ENCODE measurements around the gene MYBPC2. TPM values are rescaled to one million over a fixed set of nuclear protein-coding genes. Genes with fewer than 3 reads are reported as not detected.
A peak's percentile ranks its signal among the peaks of the same experiment; 100 is the strongest.

MYBPC2 gene
- total RNA-seq, 2 experiments from 2014 or later = 0.14 TPM; not detected in 1

- H3K9me3 Mint-ChIP-seq = no peaks in the 10 kb centered on the region
- H3K4me1 Mint-ChIP-seq = peaks cover 15% of the 10 kb centered on the region
- H3K36me3 Mint-ChIP-seq = peaks cover 11% of the 10 kb centered on the region
- H3K27me3 Mint-ChIP-seq = peaks cover 2% of the 10 kb centered on the region
- POLR2A ChIA-PET = interaction anchor here (0.5 to 2.0 kb wide), 4 partner anchors 33 to 284 kb away, joined by 3 to 6 read pairs (median 4); partner anchors contain the start of gene JOSD2
- H3K4me3 Mint-ChIP-seq = peak overlapping the region; percentile 99
- peak overlapping the region; percentile 94 for H3K27ac Mint-ChIP-seq
- ATAC-seq (ENCODE audit: low read depth) (no peak), DNase-seq (no peak)
Measured at GRCh38 chr19:50477751-50478515, 45.2 kb downstream of the MYBPC2 start.

DNA sequence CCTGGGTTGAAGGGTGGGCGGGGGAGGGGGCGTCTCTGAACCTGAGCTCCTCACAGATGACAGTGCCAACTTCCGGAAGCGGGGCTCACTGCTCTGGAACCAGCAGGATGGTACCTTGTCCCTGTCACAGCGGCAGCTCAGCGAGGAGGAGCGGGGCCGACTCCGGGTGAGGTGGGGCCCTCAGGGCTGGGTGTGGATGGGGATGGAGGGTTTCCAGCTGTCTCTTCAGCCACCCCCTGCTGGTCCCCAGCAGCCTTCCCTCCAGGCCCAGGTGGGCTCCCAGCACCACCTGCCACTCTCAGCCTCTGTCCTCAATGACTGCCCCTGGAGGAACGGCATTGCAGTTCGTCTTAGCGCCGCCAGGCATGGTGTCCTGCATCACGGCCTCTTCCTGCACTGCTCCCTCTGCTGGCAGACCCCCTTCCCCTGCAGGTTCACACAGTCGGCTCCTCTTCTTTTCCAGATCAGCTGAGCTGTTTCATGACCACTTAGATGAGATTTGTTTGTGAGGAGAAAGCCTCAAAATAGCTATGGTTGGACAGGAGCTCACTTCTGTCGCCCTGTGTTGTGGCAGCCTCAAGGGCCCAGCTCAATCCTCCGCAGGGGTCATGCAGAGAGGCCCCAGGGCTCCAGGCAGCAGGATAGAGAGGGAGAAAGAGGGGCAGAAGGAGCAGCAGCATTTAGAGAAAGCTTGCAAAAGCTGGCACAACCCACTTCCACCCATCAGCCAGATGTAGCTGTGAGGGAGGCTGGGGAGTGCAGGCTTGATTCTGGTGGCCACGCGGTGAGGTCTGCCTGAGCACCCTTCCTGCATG is 46.4 kb downstream of the MYBPC2 start:
- POLR2A ChIA-PET = interaction anchor here (0.6 to 2.0 kb wide), 3 partner anchors 32 to 965 kb away, joined by 5 to 7 read pairs (median 6); partner anchors contain the start of gene JOSD2
- no peak overlapping the region for H3K4me3 Mint-ChIP-seq
- H3K27me3 Mint-ChIP-seq = no peaks in the 10 kb centered on the region
- H3K9me3 Mint-ChIP-seq = no peaks in the 10 kb centered on the region
- DNase-seq (no peak), ATAC-seq (ENCODE audit: low read depth) (no peak)
- peaks cover 16% of the 10 kb centered on the region for H3K36me3 Mint-ChIP-seq
- H3K4me1 Mint-ChIP-seq = peaks cover 15% of the 10 kb centered on the region
- H3K27ac Mint-ChIP-seq = no peak overlapping the region

DNA sequence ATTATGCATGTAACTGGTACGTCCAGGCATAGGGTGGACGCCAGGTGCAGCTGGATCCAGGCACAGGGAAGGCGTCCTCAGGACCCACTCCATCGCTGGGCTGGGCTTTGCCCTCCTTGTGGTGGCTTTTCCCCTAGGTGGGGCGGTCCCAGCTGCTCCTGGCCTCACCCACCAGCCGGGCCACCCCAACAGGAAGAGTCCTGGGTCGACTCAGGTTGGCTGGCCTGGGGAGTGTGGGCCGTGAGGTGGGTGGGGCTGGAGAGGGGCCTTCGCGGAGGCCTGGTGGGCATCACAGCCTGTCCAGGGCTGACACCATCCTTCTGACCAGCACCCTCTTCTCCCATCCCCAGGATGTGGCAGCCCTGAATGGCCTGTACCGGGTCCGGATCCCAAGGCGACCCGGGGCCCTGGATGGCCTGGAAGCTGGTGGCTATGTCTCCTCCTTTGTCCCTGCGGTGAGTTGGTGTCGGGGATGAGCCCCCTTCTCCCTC is 47.1 kb downstream of the MYBPC2 start:
- Mint-ChIP-seq H3K27ac (no peak overlapping the region), H3K36me3 (peaks cover 18% of the 10 kb centered on the region), H3K9me3 (no peaks in the 10 kb centered on the region), H3K27me3 (no peaks in the 10 kb centered on the region), H3K4me3 (no peak overlapping the region), H3K4me1 (peaks cover 15% of the 10 kb centered on the region)
- no peak for DNase-seq
- ATAC-seq (ENCODE audit: low read depth) = no peak
- POLR2A ChIA-PET = interaction anchor here (1.7 to 2.0 kb wide), 2 partner anchors 31 to 122 kb away, joined by 5 to 6 read pairs; partner anchors contain the start of gene JOSD2

- H3K27ac Mint-ChIP-seq = no peak overlapping the region
- H3K36me3 Mint-ChIP-seq = peaks cover 24% of the 10 kb centered on the region
- POLR2A ChIA-PET = no interaction called here
Measured at GRCh38 chr19:50480281-50481111, 47.8 kb downstream of the MYBPC2 start.

GRCh38 chr19:50481351-50482149 is 48.9 kb downstream of the MYBPC2 start:
- ATAC-seq (ENCODE audit: low read depth) (no peak), DNase-seq (no peak)
- H3K27me3 Mint-ChIP-seq = no peaks in the 10 kb centered on the region
- peaks cover 30% of the 10 kb centered on the region for H3K36me3 Mint-ChIP-seq
- H3K27ac Mint-ChIP-seq = no peak overlapping the region
- POLR2A ChIA-PET = no interaction called here
- peaks cover 10% of the 10 kb centered on the region for H3K4me1 Mint-ChIP-seq
- no peaks in the 10 kb centered on the region for H3K9me3 Mint-ChIP-seq
- H3K4me3 Mint-ChIP-seq = no peak overlapping the region

More at GRCh38 chr19:50480281-50481111, 47.8 kb downstream of the MYBPC2 start:
- Mint-ChIP-seq H3K4me1 (peaks cover 12% of the 10 kb centered on the region), H3K9me3 (no peaks in the 10 kb centered on the region), H3K27me3 (no peaks in the 10 kb centered on the region), H3K4me3 (no peak overlapping the region)
- ATAC-seq (ENCODE audit: low read depth) (no peak), DNase-seq (no peak)

DNA sequence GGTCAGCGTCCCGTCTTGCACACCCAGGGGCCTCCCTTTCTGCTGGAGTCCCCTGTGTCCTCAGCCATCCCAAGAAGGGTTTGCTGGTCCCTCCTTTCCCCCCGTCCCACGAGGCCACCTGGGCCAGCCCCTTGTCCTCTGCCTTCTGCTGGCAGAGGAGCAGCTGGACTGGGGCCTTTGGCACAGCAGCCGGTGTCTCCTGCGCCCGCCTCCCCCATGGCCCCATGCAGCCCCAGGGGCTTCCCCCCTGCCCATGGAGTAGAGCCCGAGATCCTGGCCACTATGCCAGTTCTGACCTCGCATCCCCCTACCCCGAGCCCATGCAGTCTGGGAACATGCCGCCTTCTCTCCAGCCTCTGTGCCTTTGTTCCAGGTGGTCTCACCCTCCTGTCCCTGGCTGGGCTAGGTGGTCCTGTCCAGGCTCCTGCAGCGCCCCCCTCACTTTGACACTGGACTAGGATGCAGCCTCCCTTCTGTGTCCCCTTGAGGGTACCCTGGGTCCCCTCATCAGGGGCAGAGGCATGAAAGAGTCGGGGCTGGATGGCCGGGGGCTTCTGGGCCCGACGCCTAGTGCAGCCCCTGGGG is 49.7 kb downstream of the MYBPC2 start:
- H3K27me3 Mint-ChIP-seq = no peaks in the 10 kb centered on the region
- no peak overlapping the region for H3K27ac Mint-ChIP-seq
- peaks cover 32% of the 10 kb centered on the region for H3K36me3 Mint-ChIP-seq
- POLR2A ChIA-PET = no interaction called here
- ATAC-seq (ENCODE audit: low read depth) (no peak), DNase-seq (no peak)
- H3K4me1 Mint-ChIP-seq = peaks cover 6% of the 10 kb centered on the region
- H3K4me3 Mint-ChIP-seq = no peak overlapping the region
- H3K9me3 Mint-ChIP-seq = no peaks in the 10 kb centered on the region

- Mint-ChIP-seq H3K27ac (no peak overlapping the region), H3K9me3 (no peaks in the 10 kb centered on the region), H3K4me1 (peaks cover 4% of the 10 kb centered on the region), H3K4me3 (no peak overlapping the region), H3K36me3 (peaks cover 29% of the 10 kb centered on the region), H3K27me3 (no peaks in the 10 kb centered on the region)
- ATAC-seq (ENCODE audit: low read depth) (no peak), DNase-seq (no peak)
- POLR2A ChIA-PET = no interaction called here
Measured at GRCh38 chr19:50482916-50483315, 50.2 kb downstream of the MYBPC2 start.

- H3K9me3 Mint-ChIP-seq = no peaks in the 10 kb centered on the region
- no peaks in the 10 kb centered on the region for H3K27me3 Mint-ChIP-seq
- peaks cover 24% of the 10 kb centered on the region for H3K36me3 Mint-ChIP-seq
- H3K4me3 Mint-ChIP-seq = no peak overlapping the region
- no peak for DNase-seq
- H3K27ac Mint-ChIP-seq = peak overlapping the region; percentile 36
- no peak for ATAC-seq (ENCODE audit: low read depth)
- peaks cover 5% of the 10 kb centered on the region for H3K4me1 Mint-ChIP-seq
- POLR2A ChIA-PET = interaction anchor here (0.6 kb wide), 1 partner anchor 87 kb away, joined by 3 read pairs; no protein-coding TSS in a partner anchor
Measured at GRCh38 chr19:50485284-50485955, 52.7 kb downstream of the MYBPC2 start.

GRCh38 chr19:50486823-50487515 is 54.3 kb downstream of the MYBPC2 start:
- Mint-ChIP-seq H3K9me3 (no peaks in the 10 kb centered on the region), H3K4me3 (no peak overlapping the region), H3K4me1 (peaks cover 13% of the 10 kb centered on the region), H3K36me3 (peaks cover 24% of the 10 kb centered on the region), H3K27ac (no peak overlapping the region), H3K27me3 (peaks cover 5% of the 10 kb centered on the region)
- ATAC-seq (ENCODE audit: low read depth) = no peak
- no peak for DNase-seq
- POLR2A ChIA-PET = no interaction called here

DNA sequence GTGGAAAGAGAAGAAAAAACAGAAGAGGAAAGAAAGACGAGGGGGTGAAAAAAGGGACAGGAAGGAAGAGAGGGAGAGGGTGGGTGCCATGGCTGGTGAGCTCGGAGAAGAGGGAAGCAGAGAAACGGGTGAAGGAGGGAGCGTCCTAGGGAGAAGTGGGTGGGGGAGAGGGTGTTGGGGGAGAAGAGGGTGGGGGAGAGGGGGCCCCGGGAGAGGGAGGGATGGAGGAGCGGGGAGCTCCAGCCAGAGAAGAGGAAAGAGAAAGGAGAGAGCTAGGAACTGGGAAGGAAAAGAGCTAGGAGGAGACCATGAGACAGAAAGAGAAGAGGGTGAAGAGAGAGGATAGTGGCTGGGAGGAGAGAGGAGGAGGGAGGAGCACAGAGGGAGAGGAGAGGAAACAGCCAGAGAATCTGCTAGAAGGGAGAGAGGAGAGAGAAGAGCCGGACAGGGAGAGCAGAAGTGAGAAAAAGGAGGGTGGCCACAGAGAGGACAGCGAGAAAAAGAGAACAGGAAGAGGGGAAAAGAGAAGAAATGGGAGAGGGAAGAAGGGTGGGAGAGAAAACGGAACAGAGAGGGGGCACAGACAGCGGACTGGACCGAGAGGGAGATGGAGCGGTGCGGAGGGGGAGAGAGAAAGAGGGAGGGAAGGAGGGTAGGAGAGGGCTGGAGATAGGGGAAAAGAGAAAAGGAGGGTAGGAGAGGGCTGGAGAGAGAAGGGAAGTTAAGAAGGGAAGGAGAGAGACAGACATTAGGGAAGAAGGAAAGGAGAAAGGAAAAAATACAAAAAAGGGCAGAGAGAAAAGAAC is 55.9 kb downstream of the MYBPC2 start:
- H3K27me3 Mint-ChIP-seq = peaks cover 5% of the 10 kb centered on the region
- H3K9me3 Mint-ChIP-seq = no peaks in the 10 kb centered on the region
- DNase-seq = no peak
- no peak overlapping the region for H3K4me3 Mint-ChIP-seq
- POLR2A ChIA-PET = interaction anchor here (0.7 kb wide), 1 partner anchor 22 kb away, joined by 3 read pairs; no protein-coding TSS in a partner anchor
- peak overlapping the region; percentile 19 for H3K27ac Mint-ChIP-seq
- H3K4me1 Mint-ChIP-seq = peaks cover 19% of the 10 kb centered on the region
- ATAC-seq (ENCODE audit: low read depth) = no peak
- H3K36me3 Mint-ChIP-seq = peaks cover 18% of the 10 kb centered on the region
